Stimulated activated CD4-positive, alpha-beta T cell treated with anti-CD3 and anti-CD28 coated beads, Interleukin-1b, Interleukin-23, amount 100 ng/mL, for 1 hour (primary cell): ENCODE measurements around the gene UCMA.

Experiments used
- DNase-seq, 2 donors: peaks; one replicate each; pipeline ENCODE4 v3.0.0-alpha.2; 2020; ENCODE audit warnings: low read depth in 2 of 2

The UCMA gene

GRCh38 chr10:13187135-13187534 lies 47.0 kb downstream of the UCMA start:
- DNase-seq = no peak

- no peak for DNase-seq
Observed at GRCh38 chr10:13184730-13185514, 49.3 kb downstream of the UCMA start.

- no peak for DNase-seq
Observed at GRCh38 chr10:13184276-13184675, 49.9 kb downstream of the UCMA start.

- DNase-seq = no peak
Observed at GRCh38 chr10:13183625-13184024, 50.5 kb downstream of the UCMA start.

GRCh38 chr10:13182424-13182823 lies 51.8 kb downstream of the UCMA start:
- no peak for DNase-seq

DNA sequence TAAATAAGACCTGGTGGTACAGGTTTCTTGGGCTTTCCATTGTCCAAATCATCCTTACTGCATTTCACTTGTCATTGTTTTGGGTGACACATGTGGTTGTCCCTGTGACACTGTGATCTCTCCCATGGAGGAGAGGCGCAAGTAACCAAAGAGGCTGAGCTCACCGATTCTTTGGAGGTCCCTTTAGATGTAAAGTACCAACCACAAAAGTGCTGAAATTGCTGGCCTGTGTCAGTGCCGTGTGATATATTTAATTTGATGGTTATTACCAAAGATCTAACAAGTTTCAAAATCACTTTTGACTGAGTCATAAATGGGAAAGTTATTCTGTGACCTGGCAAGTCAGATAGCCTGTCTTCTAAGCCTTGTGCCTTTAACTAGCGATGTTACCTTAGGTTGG lies 53.4 kb downstream of the UCMA start:
- no peak for DNase-seq

GRCh38 chr10:13173616-13174015 lies 60.6 kb downstream of the UCMA start:
- DNase-seq = no peak
